Measurements from ENCODE around the gene ADGRV1.

- TF ChIP-seq, protein P1, sequence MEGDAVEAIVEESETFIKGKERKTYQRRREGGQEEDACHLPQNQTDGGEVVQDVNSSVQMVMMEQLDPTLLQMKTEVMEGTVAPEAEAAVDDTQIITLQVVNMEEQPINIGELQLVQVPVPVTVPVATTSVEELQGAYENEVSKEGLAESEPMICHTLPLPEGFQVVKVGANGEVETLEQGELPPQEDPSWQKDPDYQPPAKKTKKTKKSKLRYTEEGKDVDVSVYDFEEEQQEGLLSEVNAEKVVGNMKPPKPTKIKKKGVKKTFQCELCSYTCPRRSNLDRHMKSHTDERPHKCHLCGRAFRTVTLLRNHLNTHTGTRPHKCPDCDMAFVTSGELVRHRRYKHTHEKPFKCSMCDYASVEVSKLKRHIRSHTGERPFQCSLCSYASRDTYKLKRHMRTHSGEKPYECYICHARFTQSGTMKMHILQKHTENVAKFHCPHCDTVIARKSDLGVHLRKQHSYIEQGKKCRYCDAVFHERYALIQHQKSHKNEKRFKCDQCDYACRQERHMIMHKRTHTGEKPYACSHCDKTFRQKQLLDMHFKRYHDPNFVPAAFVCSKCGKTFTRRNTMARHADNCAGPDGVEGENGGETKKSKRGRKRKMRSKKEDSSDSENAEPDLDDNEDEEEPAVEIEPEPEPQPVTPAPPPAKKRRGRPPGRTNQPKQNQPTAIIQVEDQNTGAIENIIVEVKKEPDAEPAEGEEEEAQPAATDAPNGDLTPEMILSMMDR (IDR thresholded peaks at IDR 0.05; ENCODE audit: low read depth, low read length): no peak
- TF ChIP-seq POLR2A (IDR thresholded peaks at IDR 0.05; ENCODE audit: extremely low read depth, insufficient read length) (no peak), MYC (IDR thresholded peaks at IDR 0.05; ENCODE audit: low read depth, low read length) (no peak)
- TF ChIP-seq, protein P2, sequence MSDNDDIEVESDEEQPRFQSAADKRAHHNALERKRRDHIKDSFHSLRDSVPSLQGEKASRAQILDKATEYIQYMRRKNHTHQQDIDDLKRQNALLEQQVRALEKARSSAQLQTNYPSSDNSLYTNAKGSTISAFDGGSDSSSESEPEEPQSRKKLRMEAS (IDR thresholded peaks at IDR 0.05; ENCODE audit: low read depth, low read length): no peak
Measured at GRCh38 chr5:91110686-91111085, 552.1 kb downstream of the ADGRV1 start.

Data from NB4 (cell line).